HG03520 (cell line): ENCODE results near the gene ZNF618.
"Not testable (repeated sequence)": the region's sequence is repeated elsewhere in the genome, so short reads cannot be mapped to it uniquely, and the experiment has no call there.

Experiments used
- ATAC-seq: cut with Tn5 transposase; IDR thresholded peaks from one replicate; pipeline ENCODE4 v1.9.1; 2021; ENCODE audit warnings: mild to moderate bottlenecking, moderate library complexity; ENCODE audit not compliant: unreplicated experiment

The ZNF618 gene

GRCh38 chr9:113984639-113985380, 108.7 kb downstream of the ZNF618 start:
- no peak for ATAC-seq

GRCh38 chr9:113985968-113986585, 110.0 kb downstream of the ZNF618 start:
- ATAC-seq: no peak

GRCh38 chr9:113986931-113987330, 110.8 kb downstream of the ZNF618 start:
- ATAC-seq: no peak

- no peak for ATAC-seq
Measured at GRCh38 chr9:113987526-113987925, 111.4 kb downstream of the ZNF618 start.

- no peak for ATAC-seq
Measured at GRCh38 chr9:113988385-113989016, 112.4 kb downstream of the ZNF618 start.

- no peak for ATAC-seq
Measured at GRCh38 chr9:113989017-113989713, 113.1 kb downstream of the ZNF618 start.

GRCh38 chr9:113989714-113990569, 113.8 kb downstream of the ZNF618 start:
- no peak for ATAC-seq

GRCh38 chr9:113990570-113990907, 114.4 kb downstream of the ZNF618 start:
- ATAC-seq: no peak

GRCh38 chr9:113990975-113991471, 114.9 kb downstream of the ZNF618 start:
- no peak for ATAC-seq

GRCh38 chr9:113991714-113992113, 115.6 kb downstream of the ZNF618 start:
- no peak for ATAC-seq

- no peak for ATAC-seq
Measured at GRCh38 chr9:113992276-113992951, 116.3 kb downstream of the ZNF618 start.

- no peak for ATAC-seq
Measured at GRCh38 chr9:113992994-113993393, 116.9 kb downstream of the ZNF618 start.

GRCh38 chr9:113993838-113994540, 117.9 kb downstream of the ZNF618 start:
- ATAC-seq: no peak

- ATAC-seq: no peak
Measured at GRCh38 chr9:113995401-113995800, 119.3 kb downstream of the ZNF618 start.

- no peak for ATAC-seq
Measured at GRCh38 chr9:113995963-113996362, 119.9 kb downstream of the ZNF618 start.

- no peak for ATAC-seq
Measured at GRCh38 chr9:113996531-113997001, 120.5 kb downstream of the ZNF618 start.

GRCh38 chr9:113997064-113997463, 121.0 kb downstream of the ZNF618 start:
- ATAC-seq: not testable (repeated sequence)

- ATAC-seq: no peak
Measured at GRCh38 chr9:113997610-113998009, 121.5 kb downstream of the ZNF618 start.

GRCh38 chr9:113998114-113998513, 122.0 kb downstream of the ZNF618 start:
- no peak for ATAC-seq
